Memory B cell (primary cell): Measurements from ENCODE around the gene MYOZ2.

Experiments used
- ATAC-seq: fragments of 150-1000 bp; cut with Tn5 transposase; 2 replicates; pipeline ENCODE4 v1.10.0; 2021; ENCODE audit warnings: low read depth, mild to moderate bottlenecking, moderate library complexity
- DNase-seq, 2 donors: peaks; one replicate each; pipeline ENCODE4 v3.0.0; 2022; ENCODE audit warnings: low spot score in 2 of 2
- H3K27ac Mint-ChIP-seq: one replicate; pipeline ENCODE4 v1.8.0; 2022; ENCODE audit warnings: mild to moderate bottlenecking, moderate library complexity, mixed read lengths
- H3K27me3 Mint-ChIP-seq: one replicate; pipeline ENCODE4 v1.8.0; 2022; ENCODE audit warnings: mixed read lengths
- H3K36me3 Mint-ChIP-seq: one replicate; pipeline ENCODE4 v1.8.0; 2022; ENCODE audit warnings: mild to moderate bottlenecking, mixed read lengths
- H3K4me1 Mint-ChIP-seq: one replicate; pipeline ENCODE4 v1.8.0; 2022; ENCODE audit warnings: mixed read lengths
- H3K4me3 Mint-ChIP-seq: one replicate; pipeline ENCODE4 v1.8.0; 2022; ENCODE audit warnings: mild to moderate bottlenecking, moderate library complexity, mixed read lengths
- H3K9me3 Mint-ChIP-seq: one replicate; pipeline ENCODE4 v1.8.0; 2022; ENCODE audit warnings: mixed read lengths

Gene MYOZ2

DNA sequence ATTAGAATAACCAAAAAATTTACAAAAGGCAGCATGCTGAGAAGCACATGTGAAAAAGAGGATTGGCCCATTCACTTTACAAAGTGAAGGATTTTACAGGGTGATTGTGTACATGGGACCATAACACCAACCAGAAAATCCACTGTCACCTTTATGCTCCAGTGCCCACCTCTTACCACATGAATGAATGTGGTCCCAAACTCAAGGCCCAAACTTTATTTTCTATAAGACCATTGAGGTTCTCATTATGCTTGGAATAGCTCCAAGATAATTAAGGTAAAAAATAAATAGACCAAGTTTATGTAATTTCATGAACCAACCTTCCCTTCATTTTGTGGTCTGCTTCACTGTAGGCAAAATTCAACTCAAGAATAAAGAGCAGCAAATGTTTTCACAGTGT lies 24.3 kb upstream of the MYOZ2 start:
- H3K27ac Mint-ChIP-seq = no peak overlapping the region
- peaks cover 7% of the 10 kb centered on the region for H3K27me3 Mint-ChIP-seq
- no peak for DNase-seq
- no peaks in the 10 kb centered on the region for H3K36me3 Mint-ChIP-seq
- no peak for ATAC-seq
- no peaks in the 10 kb centered on the region for H3K9me3 Mint-ChIP-seq
- H3K4me3 Mint-ChIP-seq = no peak overlapping the region
- H3K4me1 Mint-ChIP-seq = no peaks in the 10 kb centered on the region

DNA sequence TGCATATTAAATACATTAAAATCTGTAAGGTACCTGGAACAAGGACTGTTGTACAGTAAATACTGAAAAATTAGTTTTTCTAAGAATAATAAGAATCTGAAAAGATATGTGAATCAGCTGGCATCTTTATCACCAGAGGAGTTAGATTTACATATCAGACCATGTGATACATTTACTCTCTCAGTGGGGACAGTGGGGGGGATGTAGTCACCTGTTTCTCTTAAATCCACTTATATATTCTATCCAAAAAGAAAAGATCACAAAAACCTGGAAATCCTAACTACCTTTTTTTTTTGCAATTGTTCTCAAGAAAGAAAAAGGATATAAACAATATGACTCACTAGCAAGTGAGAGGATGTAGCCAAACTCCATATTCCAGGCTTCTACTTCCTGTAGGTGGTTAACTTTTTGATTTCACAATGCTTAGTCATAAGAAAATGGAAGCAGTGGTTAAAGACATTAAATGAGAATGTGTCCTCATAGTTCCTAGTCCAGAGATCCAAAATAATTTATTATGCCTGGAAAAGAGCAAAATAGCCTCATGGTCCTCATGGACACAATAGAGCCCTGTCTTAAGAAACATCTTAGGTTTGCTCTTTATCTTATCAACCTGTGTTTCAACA lies 22.5 kb upstream of the MYOZ2 start:
- Mint-ChIP-seq H3K36me3 (no peaks in the 10 kb centered on the region), H3K27me3 (peaks cover 7% of the 10 kb centered on the region), H3K9me3 (no peaks in the 10 kb centered on the region), H3K4me1 (no peaks in the 10 kb centered on the region), H3K4me3 (no peak overlapping the region), H3K27ac (no peak overlapping the region)
- ATAC-seq (no peak), DNase-seq (no peak)

DNA sequence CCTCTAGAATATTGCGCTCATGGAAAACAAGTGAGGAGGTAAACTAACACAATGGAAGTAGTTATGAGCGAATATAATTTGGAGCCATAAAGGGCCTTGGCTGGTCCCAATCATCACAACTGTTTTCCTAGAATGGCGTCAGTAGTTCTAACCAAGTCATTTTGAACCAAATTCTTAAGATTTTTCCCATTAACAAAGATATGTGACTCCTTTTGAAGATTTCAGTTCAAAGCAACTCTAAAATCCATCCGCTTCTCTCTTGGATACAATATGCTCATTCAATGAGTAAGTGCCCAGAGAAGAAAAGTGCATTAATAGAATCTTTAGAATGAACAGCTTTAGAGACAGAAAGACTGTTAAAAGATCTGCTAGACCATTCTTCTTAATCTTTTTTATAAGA lies 19.6 kb upstream of the MYOZ2 start:
- Mint-ChIP-seq H3K36me3 (no peaks in the 10 kb centered on the region), H3K4me3 (no peak overlapping the region), H3K9me3 (no peaks in the 10 kb centered on the region), H3K4me1 (no peaks in the 10 kb centered on the region), H3K27me3 (peaks cover 8% of the 10 kb centered on the region), H3K27ac (no peak overlapping the region)
- ATAC-seq = no peak
- no peak for DNase-seq

DNA sequence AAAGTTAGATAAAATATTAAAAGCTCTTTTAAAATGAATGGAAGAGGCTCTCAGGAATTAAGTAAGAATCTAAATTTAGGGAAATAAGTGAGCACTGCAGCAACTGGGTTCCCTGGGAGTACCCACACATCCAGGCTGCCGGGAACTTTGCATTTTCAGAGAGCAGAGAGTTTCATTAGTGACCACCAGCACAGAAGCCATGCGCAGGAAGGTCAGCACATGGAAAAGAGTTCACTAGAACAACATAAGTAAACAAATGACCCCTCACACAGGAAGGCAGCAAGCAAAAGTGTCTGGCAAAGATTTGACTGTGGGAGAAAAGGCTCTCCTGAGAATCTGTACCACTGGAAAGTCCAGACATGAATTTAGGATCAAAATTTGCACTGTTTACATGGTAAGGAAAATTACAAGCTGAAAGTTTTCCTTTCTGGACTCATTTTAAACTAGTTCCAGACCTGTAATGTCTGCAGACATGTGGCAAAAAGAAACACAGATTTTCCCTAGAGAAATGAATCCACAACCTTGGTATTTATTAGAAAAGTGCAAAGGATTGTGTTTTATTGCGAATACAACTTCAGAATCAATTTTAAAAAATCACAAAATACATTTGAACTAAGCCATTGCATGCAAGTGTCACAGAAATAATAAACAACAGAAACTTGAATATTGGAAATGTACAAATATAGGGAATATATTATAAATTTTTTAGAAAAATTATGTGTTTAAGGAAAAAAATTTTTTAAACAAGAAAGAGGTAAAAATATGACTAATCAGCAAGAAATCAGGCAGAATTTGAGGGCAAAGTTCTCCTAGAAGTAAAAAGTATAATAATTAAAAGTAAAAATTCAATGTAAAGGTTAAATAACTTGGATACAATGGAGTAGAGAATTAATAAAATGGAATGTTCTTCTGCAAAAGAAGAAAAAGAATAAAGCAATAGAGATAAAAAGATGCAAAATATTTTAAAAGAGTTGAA lies 18.4 kb upstream of the MYOZ2 start:
- Mint-ChIP-seq H3K9me3 (no peaks in the 10 kb centered on the region), H3K4me3 (no peak overlapping the region), H3K27ac (no peak overlapping the region), H3K27me3 (peaks cover 8% of the 10 kb centered on the region), H3K36me3 (no peaks in the 10 kb centered on the region), H3K4me1 (no peaks in the 10 kb centered on the region)
- DNase-seq (no peak), ATAC-seq (no peak)

DNA sequence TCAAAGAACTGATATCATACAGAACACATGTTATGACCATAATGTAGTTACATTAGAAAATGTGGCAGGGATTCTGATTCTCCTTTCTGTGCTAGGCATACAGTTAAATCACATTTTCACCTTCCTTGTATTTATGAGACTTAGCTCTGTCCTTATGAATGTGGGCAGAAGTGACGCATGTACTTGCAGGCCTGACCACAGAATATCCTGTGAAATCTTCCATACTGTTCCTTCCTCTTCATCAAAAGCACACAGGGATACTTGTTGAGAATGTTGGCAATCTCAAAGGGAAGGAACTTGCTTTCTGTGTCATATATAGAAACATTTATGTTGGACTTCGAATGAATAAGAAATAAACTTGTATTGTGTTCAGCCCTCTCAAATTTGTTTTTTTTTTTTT lies 17.2 kb upstream of the MYOZ2 start:
- peaks cover 8% of the 10 kb centered on the region for H3K27me3 Mint-ChIP-seq
- H3K4me1 Mint-ChIP-seq = no peaks in the 10 kb centered on the region
- H3K4me3 Mint-ChIP-seq = no peak overlapping the region
- H3K36me3 Mint-ChIP-seq = no peaks in the 10 kb centered on the region
- no peaks in the 10 kb centered on the region for H3K9me3 Mint-ChIP-seq
- ATAC-seq (no peak), DNase-seq (no peak)
- H3K27ac Mint-ChIP-seq = no peak overlapping the region

DNA sequence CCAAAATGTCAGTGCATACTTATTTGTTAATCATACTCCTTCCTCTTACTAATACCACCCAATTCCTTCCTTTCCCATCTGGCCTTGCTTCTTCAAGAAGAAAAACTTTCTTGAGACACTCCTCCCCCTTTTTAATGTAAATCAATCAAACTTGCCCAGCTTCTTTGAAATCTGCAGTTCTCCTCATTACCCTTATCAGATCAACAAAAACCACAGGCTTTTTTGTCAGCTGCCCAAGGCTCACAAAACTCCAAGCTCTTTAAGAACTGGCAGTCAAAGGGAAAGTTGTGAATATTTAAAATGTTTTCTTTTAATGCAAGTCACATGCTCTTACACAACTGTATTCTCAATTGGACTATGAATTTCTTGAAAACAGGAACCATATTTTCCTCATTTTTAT lies 11.3 kb upstream of the MYOZ2 start:
- no peaks in the 10 kb centered on the region for H3K9me3 Mint-ChIP-seq
- no peaks in the 10 kb centered on the region for H3K27me3 Mint-ChIP-seq
- H3K4me1 Mint-ChIP-seq = no peaks in the 10 kb centered on the region
- no peak for DNase-seq
- H3K36me3 Mint-ChIP-seq = no peaks in the 10 kb centered on the region
- ATAC-seq = no peak
- no peak overlapping the region for H3K4me3 Mint-ChIP-seq
- no peak overlapping the region for H3K27ac Mint-ChIP-seq

DNA sequence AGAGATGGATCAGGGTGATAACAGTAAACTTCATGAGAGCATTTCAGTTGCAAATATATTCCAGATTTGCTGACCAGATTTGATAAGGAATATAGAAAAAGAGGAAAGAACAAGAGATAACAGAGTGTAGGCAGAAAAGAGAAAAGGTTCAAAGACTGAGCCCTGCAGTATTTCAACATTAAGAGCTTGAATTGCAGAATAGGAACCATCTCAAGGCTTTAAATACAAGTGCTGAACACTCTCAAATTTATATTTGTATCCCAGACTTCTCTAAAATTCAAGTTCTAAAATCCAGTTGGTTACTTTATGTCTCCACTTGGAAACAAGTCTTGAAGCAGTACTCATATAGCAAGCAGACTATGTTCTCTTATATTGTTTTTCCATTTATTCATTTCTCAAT lies 9.7 kb upstream of the MYOZ2 start:
- DNase-seq (no peak), ATAC-seq (no peak)
- H3K36me3 Mint-ChIP-seq = no peaks in the 10 kb centered on the region
- H3K9me3 Mint-ChIP-seq = no peaks in the 10 kb centered on the region
- no peaks in the 10 kb centered on the region for H3K4me1 Mint-ChIP-seq
- no peak overlapping the region for H3K4me3 Mint-ChIP-seq
- H3K27me3 Mint-ChIP-seq = no peaks in the 10 kb centered on the region
- no peak overlapping the region for H3K27ac Mint-ChIP-seq

DNA sequence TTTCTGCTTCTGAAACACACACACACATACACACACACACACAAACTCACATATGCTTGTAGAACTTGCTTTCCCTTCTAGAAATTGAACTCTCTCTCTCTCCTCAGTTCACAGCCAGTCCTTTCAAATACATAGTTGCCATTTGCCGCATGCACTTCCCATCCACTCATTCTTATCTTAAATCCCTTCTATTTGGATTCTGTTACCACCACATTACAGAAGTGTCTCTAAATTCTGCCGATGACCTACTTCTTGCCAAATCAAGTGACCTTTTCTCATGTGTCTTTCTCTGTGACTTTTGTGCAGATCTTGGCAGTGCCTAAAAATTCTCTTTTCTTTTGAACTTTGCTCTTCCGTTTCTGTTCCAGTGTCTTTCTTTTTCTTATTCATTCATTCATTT lies 7.5 kb upstream of the MYOZ2 start:
- no peaks in the 10 kb centered on the region for H3K9me3 Mint-ChIP-seq
- ATAC-seq = no peak

DNA sequence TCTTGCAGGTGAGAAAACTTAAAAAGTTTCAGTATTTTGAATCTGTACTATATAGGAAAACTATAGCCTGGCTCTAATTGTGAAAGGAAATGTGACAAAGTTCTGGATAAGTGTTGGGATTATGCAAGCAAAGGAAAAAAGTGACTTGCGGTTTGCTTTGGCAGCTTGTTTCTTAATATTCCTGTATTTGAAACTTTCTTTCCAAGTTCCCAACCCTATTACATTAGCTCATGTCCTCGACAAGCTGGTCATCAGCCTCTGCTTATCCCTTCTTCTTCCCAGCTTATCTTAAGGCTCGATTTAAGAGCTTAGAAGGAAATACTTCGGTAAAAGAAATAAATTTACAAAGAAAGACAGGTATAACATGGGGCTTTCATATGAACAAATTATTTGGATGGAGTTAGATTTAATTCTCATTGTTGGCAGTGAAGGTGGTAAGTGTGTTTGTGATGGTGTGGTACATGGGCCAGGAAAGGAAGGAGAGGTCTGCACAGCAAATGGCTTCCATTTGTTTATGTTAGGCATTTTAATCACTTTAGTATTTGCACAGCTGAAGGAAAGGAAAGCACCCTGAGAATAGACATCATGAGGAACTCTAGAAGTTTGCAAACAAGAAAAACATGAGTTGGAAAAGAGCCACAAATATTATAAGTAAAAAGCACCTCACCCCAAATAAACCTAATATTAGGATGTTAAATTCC lies 5.1 kb upstream of the MYOZ2 start:
- Mint-ChIP-seq H3K36me3 (no peaks in the 10 kb centered on the region), H3K27me3 (peaks cover 1% of the 10 kb centered on the region), H3K4me1 (no peaks in the 10 kb centered on the region), H3K9me3 (no peaks in the 10 kb centered on the region), H3K4me3 (no peak overlapping the region), H3K27ac (no peak overlapping the region)
- no peak for ATAC-seq
- DNase-seq = no peak

More for the DNA sequence above, 7.5 kb upstream of the MYOZ2 start:
- Mint-ChIP-seq H3K4me1 (no peaks in the 10 kb centered on the region), H3K27me3 (peaks cover 1% of the 10 kb centered on the region), H3K36me3 (no peaks in the 10 kb centered on the region), H3K4me3 (no peak overlapping the region), H3K27ac (no peak overlapping the region)
- no peak for DNase-seq

DNA sequence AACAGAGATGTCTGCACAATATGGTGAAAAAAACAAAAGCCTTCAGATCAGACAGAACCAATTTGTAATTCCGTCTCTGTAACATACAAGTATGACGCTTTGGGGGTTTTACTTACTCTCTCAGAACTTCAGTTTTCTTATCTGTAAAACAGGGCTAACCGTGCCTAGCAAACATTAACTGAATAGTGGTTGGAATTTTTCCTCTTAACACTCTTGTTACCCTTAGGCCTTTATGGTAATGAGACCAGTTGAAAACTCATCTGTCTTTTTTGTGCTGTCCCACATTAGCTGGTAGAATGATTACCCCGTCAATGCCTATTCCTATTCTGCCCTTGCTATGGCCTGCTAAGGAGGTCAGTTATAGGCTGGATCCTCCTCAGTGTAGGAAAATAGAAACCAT lies 4.5 kb upstream of the MYOZ2 start:
- Mint-ChIP-seq H3K4me3 (no peak overlapping the region), H3K27ac (no peak overlapping the region)

DNA sequence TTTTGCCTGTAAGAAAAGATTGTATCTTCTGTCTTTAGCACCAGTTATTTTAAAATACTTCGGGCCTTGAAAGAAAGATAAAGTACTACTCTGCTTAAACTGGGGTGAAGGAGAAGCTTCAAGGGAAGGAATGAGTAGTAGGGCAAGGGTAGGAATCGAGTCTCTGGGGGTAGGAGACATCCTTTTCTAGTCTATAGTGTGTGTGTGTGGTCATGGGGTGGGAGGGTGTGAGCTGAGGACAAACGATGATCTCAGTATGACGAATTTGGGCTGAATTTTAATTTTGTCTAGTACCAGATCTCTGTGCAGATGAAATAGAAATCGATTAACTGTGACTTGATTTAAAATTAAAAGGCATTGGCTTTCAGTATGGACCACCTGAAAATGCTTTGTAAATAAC lies 3.3 kb upstream of the MYOZ2 start:
- no peaks in the 10 kb centered on the region for H3K4me1 Mint-ChIP-seq
- no peak for ATAC-seq
- no peak overlapping the region for H3K27ac Mint-ChIP-seq
- DNase-seq = no peak
- no peak overlapping the region for H3K4me3 Mint-ChIP-seq
- H3K36me3 Mint-ChIP-seq = no peaks in the 10 kb centered on the region
- peaks cover 1% of the 10 kb centered on the region for H3K27me3 Mint-ChIP-seq
- H3K9me3 Mint-ChIP-seq = no peaks in the 10 kb centered on the region

More for the DNA sequence above, 4.5 kb upstream of the MYOZ2 start:
- Mint-ChIP-seq H3K36me3 (no peaks in the 10 kb centered on the region), H3K27me3 (peaks cover 1% of the 10 kb centered on the region), H3K9me3 (no peaks in the 10 kb centered on the region), H3K4me1 (no peaks in the 10 kb centered on the region)
- DNase-seq (no peak), ATAC-seq (no peak)

DNA sequence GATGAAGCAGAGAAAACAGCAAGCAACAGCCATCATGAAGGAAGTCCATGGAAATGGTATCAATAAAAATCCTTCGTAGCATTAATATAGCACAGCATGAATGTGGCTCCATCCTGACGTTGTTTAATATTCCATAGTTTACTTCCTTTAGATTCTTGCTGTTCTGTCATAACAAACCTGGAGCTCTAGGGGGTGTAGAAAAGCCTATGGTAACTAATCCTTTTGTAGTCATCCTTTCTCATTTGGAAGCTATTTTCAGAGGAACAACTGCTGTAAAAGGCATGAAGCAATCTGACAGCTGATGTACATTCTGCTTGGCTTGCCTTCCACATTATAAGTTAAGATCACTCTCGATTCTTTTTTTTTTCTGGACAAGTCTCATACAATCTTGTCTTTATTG lies 914 bp downstream of the MYOZ2 start:
- DNase-seq = no peak
- Mint-ChIP-seq H3K27me3 (peaks cover 1% of the 10 kb centered on the region), H3K4me1 (peaks cover 18% of the 10 kb centered on the region), H3K9me3 (no peaks in the 10 kb centered on the region), H3K4me3 (no peak overlapping the region), H3K36me3 (no peaks in the 10 kb centered on the region), H3K27ac (no peak overlapping the region)
- ATAC-seq = no peak

DNA sequence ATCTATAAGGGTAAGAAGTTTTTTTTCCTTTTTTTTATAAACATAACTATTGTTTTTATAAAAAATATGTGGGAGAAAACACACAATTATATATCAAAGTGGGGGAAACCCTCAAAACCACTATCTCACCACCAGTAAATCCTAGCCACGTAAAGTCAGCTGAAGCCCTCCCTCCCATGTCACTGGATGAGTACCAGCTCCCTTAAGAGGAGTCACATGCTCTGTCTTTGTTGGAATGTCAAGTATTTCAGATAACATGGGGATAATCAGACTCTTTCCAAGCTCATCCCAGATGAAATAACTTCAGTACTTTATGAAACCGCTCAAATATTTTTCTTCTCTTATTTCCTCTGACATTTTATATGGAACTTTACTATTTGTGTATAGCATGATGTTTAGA lies 2.4 kb downstream of the MYOZ2 start:
- H3K27me3 Mint-ChIP-seq = no peaks in the 10 kb centered on the region
- peaks cover 18% of the 10 kb centered on the region for H3K4me1 Mint-ChIP-seq
- no peaks in the 10 kb centered on the region for H3K36me3 Mint-ChIP-seq
- no peak overlapping the region for H3K4me3 Mint-ChIP-seq
- H3K27ac Mint-ChIP-seq = peak overlapping the region; percentile 12
- DNase-seq (no peak), ATAC-seq (no peak)
- no peaks in the 10 kb centered on the region for H3K9me3 Mint-ChIP-seq

DNA sequence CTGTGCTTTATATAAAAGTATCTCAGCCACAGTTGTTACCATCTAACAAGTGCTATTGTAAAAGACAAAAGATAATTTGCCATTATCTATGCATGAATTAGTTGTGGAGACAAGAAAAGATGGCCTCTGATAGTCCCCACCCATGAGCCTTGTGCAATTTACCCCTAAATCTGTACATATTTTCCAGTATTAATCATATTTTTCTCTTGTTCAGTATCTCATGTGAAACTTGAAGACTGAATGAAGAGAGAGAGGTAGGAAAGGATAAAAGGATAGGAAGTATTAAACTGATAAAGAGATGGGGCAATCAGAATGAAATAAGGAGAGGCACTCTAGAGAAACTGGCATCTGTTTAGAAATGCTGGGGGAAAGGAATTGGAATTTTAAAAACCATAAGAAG lies 3.7 kb downstream of the MYOZ2 start:
- Mint-ChIP-seq H3K27ac (peak overlapping the region; percentile 51), H3K9me3 (no peaks in the 10 kb centered on the region), H3K27me3 (no peaks in the 10 kb centered on the region), H3K4me3 (peak overlapping the region; percentile 11), H3K36me3 (no peaks in the 10 kb centered on the region), H3K4me1 (peaks cover 18% of the 10 kb centered on the region)
- ATAC-seq (no peak), DNase-seq (no peak)
